ENCODE measurements around the gene RIPOR1.

Gene RIPOR1

DNA sequence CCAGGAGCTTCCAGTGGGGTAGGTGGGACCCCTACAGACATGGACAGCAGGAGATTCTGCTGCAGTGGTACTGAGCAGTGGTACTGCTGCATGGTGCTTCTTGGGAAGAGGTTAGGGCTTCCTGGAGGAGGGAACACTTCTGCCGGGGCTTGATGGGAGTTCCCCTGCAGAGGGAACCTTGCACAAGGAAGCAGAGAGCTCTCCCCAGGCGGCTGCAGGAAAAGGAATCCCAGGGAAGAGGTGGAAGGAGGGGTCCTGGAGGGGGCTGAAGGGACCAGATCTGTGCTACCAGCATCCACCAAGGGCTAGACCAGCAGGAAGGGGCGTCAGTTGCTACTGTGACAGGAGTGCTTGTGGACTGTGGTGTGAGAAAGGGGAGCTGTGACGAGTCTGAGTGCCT lies 10.6 kb downstream of the RIPOR1 start:
- H3K9me3 ChIP-seq (ENCODE audit: control insufficient read depth, insufficient read depth, low read length), result no peaks in the 10 kb centered on the region
- H3K9me2 ChIP-seq (replicated peaks; ENCODE audit: control insufficient read depth, low read length), result no peaks in the 10 kb centered on the region
- peaks cover 14% of the 10 kb centered on the region for H3F3A ChIP-seq (ENCODE audit: control insufficient read depth, insufficient read depth)
- H3K36me3 ChIP-seq (ENCODE audit: control insufficient read depth, low read length), result peaks cover 28% of the 10 kb centered on the region
- peaks cover 59% of the 10 kb centered on the region for H3K4me1 ChIP-seq (ENCODE audit: control insufficient read depth, low read length)
- peaks cover 26% of the 10 kb centered on the region for H3K27me3 ChIP-seq (ENCODE audit: control insufficient read depth, low read length)
- H3K4me3 ChIP-seq (ENCODE audit: low read length), result no peak overlapping the region
- H4K20me1 ChIP-seq (ENCODE audit: control insufficient read depth, insufficient read depth, low read depth, low read length), result no peaks in the 10 kb centered on the region; the same call in 1 of the 2 replicates
- H3K4me2 ChIP-seq (ENCODE audit: low read length), result 0 out of 2 replicates have a peak overlapping the region, but pooled peaks have one; percentile 97
- H3K27ac ChIP-seq (ENCODE audit: low read depth, low read length), result no peak overlapping the region
- H3K79me2 ChIP-seq (ENCODE audit: control insufficient read depth, low read length), result no peaks in the 10 kb centered on the region
- TF ChIP-seq CTCF (IDR thresholded peaks at IDR 0.05; ENCODE audit: low read depth, low read length, poor library complexity, severe bottlenecking) (no peak), EZH2phosphoT487 (IDR thresholded peaks at IDR 0.05; ENCODE audit: borderline replicate concordance, low read length) (no peak)

DNA sequence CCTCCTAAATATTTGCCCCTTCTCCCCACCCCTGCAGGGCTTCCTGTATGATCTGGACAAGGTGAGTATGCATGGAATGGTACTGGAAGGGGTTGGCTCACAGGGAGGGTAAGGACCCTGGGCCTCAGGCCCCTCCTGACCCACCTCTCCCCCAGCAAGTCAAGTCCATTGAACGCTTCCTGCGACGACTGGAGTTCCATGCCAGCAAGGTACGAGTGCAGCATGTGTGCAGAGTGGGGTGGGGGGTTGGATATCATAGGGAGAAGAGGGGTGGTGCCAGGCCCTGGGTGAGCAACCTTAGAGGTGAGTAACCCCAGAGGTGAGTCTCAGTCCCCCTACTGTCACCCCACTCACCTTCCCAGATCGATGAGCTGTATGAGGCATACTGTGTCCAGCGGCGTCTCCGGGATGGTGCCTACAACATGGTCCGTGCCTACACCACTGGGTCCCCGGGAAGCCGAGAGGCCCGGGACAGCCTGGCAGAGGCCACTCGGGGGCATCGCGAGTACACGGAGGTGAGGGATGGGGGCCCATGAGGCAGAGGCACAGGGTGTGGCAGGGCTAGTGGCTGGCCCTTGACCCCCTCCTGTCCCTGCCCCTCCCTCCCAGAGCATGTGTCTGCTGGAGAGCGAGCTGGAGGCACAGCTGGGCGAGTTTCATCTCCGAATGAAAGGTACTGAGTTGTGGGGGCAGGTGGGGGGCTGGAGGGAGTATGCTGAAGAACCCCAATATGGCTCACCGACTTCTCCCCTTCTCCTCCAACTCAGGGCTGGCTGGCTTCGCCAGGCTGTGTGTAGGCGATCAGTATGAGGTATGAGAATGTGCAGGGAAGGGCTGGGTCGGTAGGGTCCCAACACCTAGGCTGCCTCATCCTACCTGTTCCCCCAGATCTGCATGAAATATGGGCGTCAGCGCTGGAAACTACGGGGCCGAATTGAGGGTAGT lies 11.3 kb downstream of the RIPOR1 start:
- no peaks in the 10 kb centered on the region for H3K9me3 ChIP-seq (ENCODE audit: control insufficient read depth, insufficient read depth, low read length)
- H3K9me2 ChIP-seq (replicated peaks; ENCODE audit: control insufficient read depth, low read length), result no peaks in the 10 kb centered on the region
- H3K79me2 ChIP-seq (ENCODE audit: control insufficient read depth, low read length), result no peaks in the 10 kb centered on the region
- no peak overlapping the region for H3K4me2 ChIP-seq (ENCODE audit: low read length)
- no peak overlapping the region for H3K27ac ChIP-seq (ENCODE audit: low read depth, low read length)
- no peak overlapping the region for H3K4me3 ChIP-seq (ENCODE audit: low read length)
- H3F3A ChIP-seq (ENCODE audit: control insufficient read depth, insufficient read depth), result peaks cover 10% of the 10 kb centered on the region
- peaks cover 35% of the 10 kb centered on the region for H3K36me3 ChIP-seq (ENCODE audit: control insufficient read depth, low read length)
- TF ChIP-seq EZH2phosphoT487 (IDR thresholded peaks at IDR 0.05; ENCODE audit: borderline replicate concordance, low read length), result no peak
- no peak for TF ChIP-seq CTCF (IDR thresholded peaks at IDR 0.05; ENCODE audit: low read depth, low read length, poor library complexity, severe bottlenecking)
- H3K27me3 ChIP-seq (ENCODE audit: control insufficient read depth, low read length), result peaks cover 26% of the 10 kb centered on the region
- peaks cover 62% of the 10 kb centered on the region for H3K4me1 ChIP-seq (ENCODE audit: control insufficient read depth, low read length)
- no peaks in the 10 kb centered on the region; the same call in 1 of the 2 replicates for H4K20me1 ChIP-seq (ENCODE audit: control insufficient read depth, insufficient read depth, low read depth, low read length)

- Histone ChIP-seq H3K79me2 (ENCODE audit: control insufficient read depth, low read length) (peaks cover 1% of the 10 kb centered on the region; the same call in 1 of the 2 replicates), H3K4me2 (ENCODE audit: low read length) (no peak overlapping the region), H3K9me3 (ENCODE audit: control insufficient read depth, insufficient read depth, low read length) (no peaks in the 10 kb centered on the region), H3K4me1 (ENCODE audit: control insufficient read depth, low read length) (peaks cover 70% of the 10 kb centered on the region), H4K20me1 (ENCODE audit: control insufficient read depth, insufficient read depth, low read depth, low read length) (no peaks in the 10 kb centered on the region; the same call in 1 of the 2 replicates), H3K27me3 (ENCODE audit: control insufficient read depth, low read length) (peaks cover 26% of the 10 kb centered on the region), H3K36me3 (ENCODE audit: control insufficient read depth, low read length) (peaks cover 41% of the 10 kb centered on the region), H3K27ac (ENCODE audit: low read depth, low read length) (no peak overlapping the region), H3K9me2 (replicated peaks; ENCODE audit: control insufficient read depth, low read length) (no peaks in the 10 kb centered on the region), H3F3A (ENCODE audit: control insufficient read depth, insufficient read depth) (peaks cover 10% of the 10 kb centered on the region), H3K4me3 (ENCODE audit: low read length) (no peak overlapping the region)
- no peak for TF ChIP-seq CTCF (IDR thresholded peaks at IDR 0.05; ENCODE audit: low read depth, low read length, poor library complexity, severe bottlenecking)
- TF ChIP-seq EZH2phosphoT487 (IDR thresholded peaks at IDR 0.05; ENCODE audit: borderline replicate concordance, low read length), result no peak
Measured at GRCh38 chr16:67540756-67541155, 12.1 kb downstream of the RIPOR1 start.
